D721Med (cell line): Measurements from ENCODE around the gene ZFAND2B.

Source experiments
- DNase-seq: peaks from one replicate; pipeline ENCODE4 v3.0.0; 2011; ENCODE audit warnings: low spot score; ENCODE audit not compliant: insufficient read length
- FAIRE-seq: peaks from 2 replicates; lab custom pipeline; 2011; peaks lifted over from hg19 to GRCh38; lab: Jason Lieb, UNC
- CTCF ChIP-seq: IDR thresholded peaks from 2 replicates; pipeline ENCODE4 v1.5.1; 2012; ENCODE audit warnings: mild to moderate bottlenecking, control low read depth; ENCODE audit not compliant: insufficient read depth; ENCODE audit errors: missing control alignments

Gene ZFAND2B

GRCh38 chr2:219175486-219175885 lies 31.1 kb upstream of the ZFAND2B start:
- no peak for TF ChIP-seq CTCF
- no peak for FAIRE-seq

GRCh38 chr2:219175928-219176817 lies 30.4 kb upstream of the ZFAND2B start:
- FAIRE-seq: no peak
- TF ChIP-seq CTCF: no peak
- no peak for DNase-seq

More at GRCh38 chr2:219175486-219175885, 31.1 kb upstream of the ZFAND2B start:
- DNase-seq: no peak

GRCh38 chr2:219176818-219177551 lies 29.6 kb upstream of the ZFAND2B start, which contains the start of gene CNPPD1:
CNPPD1 (minus strand) TSS chr2:219176925; CDS start chr2:219176828, 97 bp downstream.
- DNase-seq (peak; percentile 77), FAIRE-seq (no peak)
- TF ChIP-seq CTCF: no peak

GRCh38 chr2:219177552-219178376 lies 28.8 kb upstream of the ZFAND2B start, which contains the start of gene RETREG2:
RETREG2 (plus strand) TSS chr2:219178275; CDS start chr2:219178353, 78 bp downstream.
- FAIRE-seq: no peak
- TF ChIP-seq CTCF: peak; percentile 45
- peak; percentile 94 for DNase-seq

GRCh38 chr2:219178377-219179175 lies 28.0 kb upstream of the ZFAND2B start:
- FAIRE-seq (no peak), DNase-seq (no peak)
- no peak for TF ChIP-seq CTCF
